HG03469 (cell line): ENCODE measurements around the gene CST7.

Experiments
- ATAC-seq: cut with Tn5 transposase; IDR thresholded peaks from one replicate; pipeline ENCODE4 v1.9.1; 2021; ENCODE audit warnings: mild to moderate bottlenecking, moderate library complexity, moderate number of reproducible peaks; ENCODE audit not compliant: unreplicated experiment

CST7 gene

GRCh38 chr20:24984961-24985640 lies 36.0 kb downstream of the CST7 start:
- ATAC-seq, result no peak

DNA sequence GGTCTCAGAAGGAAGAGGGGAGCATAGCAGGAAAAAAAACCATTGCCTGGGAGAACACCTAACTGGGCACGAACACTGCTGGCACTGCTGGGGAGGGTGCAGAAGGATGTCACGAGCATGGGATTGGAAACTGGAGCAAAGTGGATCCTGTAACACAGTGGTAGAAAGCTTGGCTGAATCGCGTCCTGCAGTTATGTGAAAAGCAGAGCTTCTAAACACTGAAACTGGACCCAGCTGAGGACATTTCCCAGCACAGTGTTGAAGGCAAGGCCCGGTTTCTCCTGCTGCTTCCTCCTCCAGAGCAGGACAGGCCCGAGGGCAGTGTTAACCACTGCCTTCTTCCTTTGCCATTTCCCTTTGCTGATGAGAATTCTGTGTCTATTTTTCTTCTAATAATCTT lies 36.7 kb downstream of the CST7 start:
- no peak for ATAC-seq

DNA sequence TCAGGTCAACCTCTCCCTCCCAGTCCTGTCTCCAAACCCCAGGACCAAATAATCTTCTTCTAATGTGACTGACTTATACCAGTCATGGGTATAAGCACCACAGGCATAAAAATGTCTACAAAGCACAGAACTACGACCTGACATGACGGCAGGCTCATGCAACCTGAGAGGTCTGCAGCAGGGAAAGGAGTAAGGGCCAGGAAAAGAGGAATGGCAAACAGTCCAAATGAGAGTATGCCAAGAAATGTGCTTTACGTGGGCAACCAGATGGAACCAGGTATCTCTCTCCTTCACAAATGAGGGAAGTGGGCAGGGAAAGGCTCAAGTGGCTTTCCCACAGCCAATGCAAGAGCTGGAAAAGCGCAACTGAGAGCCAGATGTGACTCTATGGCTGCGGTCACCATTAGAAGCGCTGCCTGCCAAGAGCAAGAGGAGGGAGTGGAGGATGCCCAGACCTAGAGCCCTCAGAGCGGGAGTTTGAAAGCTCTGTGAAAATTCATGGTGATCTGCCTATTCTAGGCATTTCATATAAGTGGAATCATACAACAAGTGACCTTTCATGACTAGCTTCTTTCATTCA lies 37.5 kb downstream of the CST7 start:
- ATAC-seq, result no peak

GRCh38 chr20:24987244-24987643 lies 38.2 kb downstream of the CST7 start:
- no peak for ATAC-seq

DNA sequence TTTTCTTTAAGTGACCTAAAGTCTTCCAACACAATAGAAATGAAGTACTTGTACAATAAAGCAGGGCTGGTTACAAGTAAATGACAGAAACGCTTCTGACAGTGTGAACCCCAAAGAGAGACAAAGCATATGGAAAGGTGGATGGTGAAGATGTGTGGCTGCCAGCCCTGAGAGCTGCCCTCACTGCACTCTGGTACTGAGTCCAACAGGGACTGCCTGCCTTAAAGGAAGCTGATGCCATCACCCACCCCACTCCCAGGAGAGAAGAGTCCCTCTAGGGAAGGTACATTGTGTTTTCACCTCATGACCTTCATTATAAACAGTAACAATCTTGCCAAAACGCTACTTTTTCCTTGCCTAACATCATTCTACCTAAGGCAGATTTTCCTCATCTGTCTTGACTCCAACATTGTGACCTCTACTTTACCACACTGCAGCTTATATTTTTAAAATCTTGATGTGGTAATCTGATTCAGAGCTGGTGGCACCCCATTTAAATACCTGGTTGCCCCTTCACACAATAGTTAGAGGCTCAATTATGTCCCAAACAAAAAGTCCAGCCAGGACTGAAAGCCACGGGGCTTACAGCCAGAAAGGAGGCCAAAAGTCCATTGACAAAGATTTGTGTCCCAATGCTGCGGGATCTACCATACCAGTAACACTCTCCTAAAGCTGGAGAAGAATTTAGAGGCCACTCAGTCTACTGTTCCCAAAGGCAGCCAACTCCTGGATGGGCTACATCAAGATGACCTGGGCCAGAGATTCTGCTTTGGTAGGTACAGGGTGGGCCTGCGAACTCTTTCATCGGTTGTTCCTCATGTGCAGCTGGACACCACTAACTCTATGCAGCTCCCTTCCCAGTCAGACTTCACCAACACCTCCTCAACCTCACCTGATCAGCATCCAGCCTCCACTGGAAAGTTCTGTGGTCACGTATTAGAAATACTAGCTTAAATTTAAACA lies 39.1 kb downstream of the CST7 start:
- no peak for ATAC-seq

GRCh38 chr20:24989162-24989561 lies 40.1 kb downstream of the CST7 start:
- ATAC-seq, result no peak

DNA sequence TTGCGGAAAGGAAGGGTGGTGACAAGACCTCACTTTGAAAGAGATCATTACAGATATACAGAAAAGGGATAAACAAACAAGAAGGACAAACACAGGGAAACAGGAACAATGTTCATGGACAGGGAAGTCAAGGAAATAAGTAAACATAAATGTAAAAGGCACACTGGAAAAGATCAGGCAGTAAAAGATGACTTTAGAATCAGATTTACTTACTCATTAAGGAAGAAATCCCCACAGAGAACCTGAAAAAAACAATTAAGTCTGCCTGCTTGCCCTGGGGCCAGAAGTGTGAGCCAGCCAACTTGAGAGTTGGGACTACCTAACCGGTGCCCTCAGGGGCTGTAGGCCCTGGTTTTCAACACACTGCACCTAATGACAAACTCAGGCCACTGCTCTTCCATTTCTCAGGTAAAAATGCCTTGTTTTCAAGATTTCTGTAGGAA lies 41.8 kb downstream of the CST7 start:
- no peak for ATAC-seq

DNA sequence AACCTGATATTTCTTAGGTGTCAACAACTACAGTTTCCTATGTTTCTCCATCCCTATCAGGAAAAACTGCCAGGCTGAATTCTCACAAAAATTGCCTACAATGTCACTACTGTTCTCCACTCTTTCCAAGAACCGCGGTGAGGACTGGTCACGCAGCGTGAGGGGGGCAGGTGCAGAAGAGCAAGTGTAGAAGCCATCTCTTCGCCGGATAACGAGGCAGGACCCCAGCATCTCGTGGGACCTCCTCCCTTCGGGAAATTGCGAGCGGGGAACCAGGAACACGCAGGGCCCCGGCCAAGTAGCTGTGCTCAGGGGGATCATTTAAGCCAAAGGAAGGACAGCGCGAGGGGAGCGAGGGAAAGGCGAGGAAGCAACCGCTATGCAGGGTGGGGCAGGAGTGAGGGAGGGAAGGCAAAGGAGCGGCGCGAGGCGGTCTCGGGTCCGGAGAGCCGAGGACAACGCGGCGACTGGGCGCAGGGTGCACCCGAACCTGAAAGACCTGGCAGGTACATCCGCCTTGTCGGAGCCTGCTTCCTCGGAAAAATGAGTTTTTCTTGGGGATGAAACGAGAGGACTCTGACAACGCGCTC lies 42.9 kb downstream of the CST7 start:
- ATAC-seq, result peak; percentile 4

- ATAC-seq, result peak; percentile 88
Measured at GRCh38 chr20:24992487-24993205, 43.6 kb downstream of the CST7 start, which contains the start of gene APMAP. APMAP (minus strand) TSS chr20:24992751; CDS start chr20:24992688, 63 bp downstream.

GRCh38 chr20:24993337-24994185 lies 44.5 kb downstream of the CST7 start:
- ATAC-seq, result no peak

GRCh38 chr20:24994186-24994465 lies 45.1 kb downstream of the CST7 start:
- ATAC-seq, result no peak

DNA sequence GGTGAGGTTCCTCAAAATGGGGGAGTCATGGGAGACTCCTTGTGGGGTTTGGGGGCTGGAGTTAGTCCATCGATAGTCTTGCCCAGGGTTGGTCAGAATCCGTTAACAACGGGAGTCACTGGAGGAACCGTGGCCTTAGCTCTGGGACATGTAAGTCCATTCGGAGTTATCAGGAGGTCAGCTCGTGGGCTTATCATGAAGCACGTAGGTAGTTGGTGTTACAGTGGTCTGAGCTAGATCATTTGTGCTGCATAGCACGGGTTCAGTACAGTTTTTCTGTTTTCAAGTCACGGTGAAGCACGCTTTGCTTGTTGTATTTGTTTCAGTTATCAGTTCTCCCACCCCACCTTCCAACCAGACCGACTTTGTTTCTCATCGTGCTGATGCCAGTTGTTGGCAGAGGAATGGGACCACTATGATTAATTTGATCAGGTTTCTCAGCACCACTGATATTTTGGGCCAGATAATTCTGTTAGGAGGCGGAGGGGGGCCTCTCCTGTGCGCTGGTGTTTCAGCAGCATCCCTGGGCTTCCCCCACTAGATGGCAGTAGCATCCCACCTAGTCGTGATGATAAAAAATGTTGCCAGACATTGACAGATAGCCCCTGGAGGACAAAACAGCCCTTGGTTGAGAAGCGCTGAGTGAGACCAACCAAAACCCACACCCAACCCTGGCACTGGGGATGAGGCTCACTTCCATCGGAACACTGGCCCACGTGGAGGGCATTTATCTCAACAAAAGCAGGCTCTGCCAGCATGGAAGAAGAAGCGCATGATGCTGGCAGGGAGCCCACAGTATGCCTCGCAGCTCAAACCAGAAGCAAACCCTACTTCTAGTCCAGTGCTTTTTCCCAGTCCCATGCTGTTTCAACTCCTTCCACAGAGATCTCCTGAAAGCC lies 45.6 kb downstream of the CST7 start:
- ATAC-seq, result no peak

DNA sequence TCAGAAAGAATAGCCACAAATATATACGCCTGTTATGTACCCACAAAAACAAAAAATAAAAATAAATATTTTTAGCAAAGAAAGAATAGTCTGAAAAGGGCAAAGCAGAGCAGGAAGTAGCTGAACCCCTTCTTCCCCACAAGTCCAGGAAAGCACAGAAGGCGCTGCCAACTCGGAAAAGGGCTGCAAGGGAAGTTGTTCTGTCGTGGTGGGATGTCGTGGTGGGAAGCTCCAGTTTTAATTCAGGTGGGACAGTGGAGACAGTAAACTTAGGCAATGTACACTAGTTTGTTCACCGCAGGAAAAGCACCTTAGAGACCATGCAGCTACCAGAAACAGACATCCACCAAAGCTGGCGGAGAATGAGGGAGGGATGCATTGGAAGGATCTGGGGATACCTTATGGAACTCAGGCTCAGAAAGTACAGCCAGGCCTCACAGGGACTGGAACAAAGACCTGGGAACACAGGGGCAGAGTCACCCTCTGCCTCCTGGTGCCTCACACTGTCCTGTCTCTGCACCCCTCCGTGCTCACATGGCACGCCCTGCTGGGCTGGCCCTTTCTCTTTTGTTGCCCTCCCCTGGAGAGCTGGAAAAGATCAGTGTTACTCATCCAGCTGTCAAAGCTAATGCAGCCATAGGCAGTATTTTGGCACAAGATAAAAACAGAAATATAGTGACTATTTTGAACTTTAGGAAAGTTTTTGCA lies 46.8 kb downstream of the CST7 start:
- ATAC-seq, result no peak

DNA sequence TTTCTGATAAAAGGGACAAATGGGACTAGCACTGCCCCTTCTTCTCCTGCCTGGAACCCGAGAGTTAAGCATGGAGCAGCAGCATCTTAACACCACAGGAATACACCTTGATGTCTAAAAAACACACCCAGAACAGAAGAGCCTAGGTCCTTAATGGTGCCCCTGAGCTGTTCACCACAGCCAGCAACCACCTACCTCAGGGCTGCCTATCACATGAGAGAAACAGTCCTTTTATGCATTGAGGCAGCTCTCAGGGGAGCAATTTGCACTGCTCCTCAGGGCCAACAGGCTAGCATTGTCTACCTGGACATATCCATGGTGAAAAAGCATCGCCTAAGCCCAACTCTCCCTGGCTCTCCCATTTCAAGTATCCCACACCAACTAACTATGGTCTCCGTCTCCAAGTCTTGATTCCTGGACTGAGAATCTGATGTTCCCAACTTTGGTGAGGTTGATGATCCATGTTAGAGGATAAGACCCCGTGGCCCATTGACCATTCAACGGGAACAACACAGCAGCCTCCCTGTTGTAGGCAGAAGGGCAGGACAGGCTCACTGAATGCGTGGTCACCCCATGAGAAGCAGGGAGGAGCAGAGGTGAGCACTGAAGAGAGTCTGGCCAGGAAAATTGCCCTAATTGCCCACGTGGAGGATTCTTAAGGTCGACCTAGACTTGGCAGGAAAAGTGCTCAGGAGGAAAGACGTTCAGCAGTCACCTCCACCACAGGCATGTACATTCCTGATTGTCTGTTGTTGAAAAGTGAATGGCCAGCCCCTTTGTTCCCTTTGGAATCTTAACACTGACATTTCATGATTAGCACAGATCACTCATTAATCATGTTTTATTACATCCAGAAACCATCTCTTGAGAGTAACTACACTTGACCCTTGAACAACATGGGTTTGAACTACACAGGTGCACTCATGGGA lies 47.6 kb downstream of the CST7 start:
- no peak for ATAC-seq

- no peak for ATAC-seq
Measured at GRCh38 chr20:24998121-24998520, 49.1 kb downstream of the CST7 start.

- no peak for ATAC-seq
Measured at GRCh38 chr20:24998631-24999445, 49.8 kb downstream of the CST7 start.
